Mesenchymal stem cell (in vitro differentiated cells and primary cell): ENCODE results near the gene ENTPD2.

ENCODE experiments used
- DNase-seq: peaks from one replicate; pipeline ENCODE4 v3.0.0-alpha.2; 2013
- H2AFZ ChIP-seq: one replicate; pipeline ENCODE4 v1.6.1; 2013; ENCODE audit warnings: low read depth, mild to moderate bottlenecking, control low read depth, inconsistent platforms, low read length, moderate library complexity
- H2AK5ac ChIP-seq: 2 replicates; pipeline ENCODE4 v1.6.1; 2013; ENCODE audit warnings: low read length, moderate library complexity, mild to moderate bottlenecking, inconsistent platforms; ENCODE audit not compliant: severe bottlenecking
- H2BK120ac ChIP-seq: one replicate; pipeline ENCODE4 v1.6.1; 2013; ENCODE audit warnings: low read depth, mild to moderate bottlenecking, inconsistent platforms, low read length, moderate library complexity
- H2BK12ac ChIP-seq, 2 experiments: one replicate each; pipeline ENCODE4 v1.6.1; 2013; ENCODE audit warnings: inconsistent platforms in 2 of 2, low read length in 2 of 2, mild to moderate bottlenecking in 2 of 2, moderate library complexity in 2 of 2, control low read depth in 1 of 2
- H2BK15ac ChIP-seq: one replicate; pipeline ENCODE4 v1.6.1; 2013; ENCODE audit warnings: mild to moderate bottlenecking, low read depth, inconsistent platforms; ENCODE audit not compliant: poor library complexity, severe bottlenecking
- H2BK5ac ChIP-seq: 2 replicates; pipeline ENCODE4 v1.6.1; 2013; ENCODE audit warnings: low read depth, mild to moderate bottlenecking, low read length, control low read depth, inconsistent platforms; ENCODE audit not compliant: poor library complexity, severe bottlenecking
- H3K14ac ChIP-seq, 2 experiments: one replicate each; pipeline ENCODE4 v1.6.1; 2013; ENCODE audit warnings: inconsistent platforms in 2 of 2, low read length in 2 of 2, control low read depth in 1 of 2, mild to moderate bottlenecking in 1 of 2, moderate library complexity in 1 of 2
- H3K18ac ChIP-seq, 2 experiments: one replicate each; pipeline ENCODE4 v1.6.1; 2013; ENCODE audit warnings: inconsistent platforms in 2 of 2, low read length in 2 of 2, control low read depth in 1 of 2, low read depth in 1 of 2, mild to moderate bottlenecking in 1 of 2
- H3K23ac ChIP-seq, 2 experiments: one replicate each; pipeline ENCODE4 v1.6.1; 2013; ENCODE audit warnings: inconsistent platforms in 2 of 2, low read length in 2 of 2, mild to moderate bottlenecking in 2 of 2, moderate library complexity in 2 of 2, control low read depth in 1 of 2
- H3K27ac ChIP-seq: 2 replicates; pipeline ENCODE4 v1.5.1; 2013; ENCODE audit warnings: mild to moderate bottlenecking, moderate library complexity, low read length, control low read depth, inconsistent platforms; ENCODE audit not compliant: poor library complexity, severe bottlenecking
- H3K27me3 ChIP-seq, 2 experiments: 2 replicates each; pipeline versions ENCODE4 v1.6.1 to v1.7.0; 2013; ENCODE audit warnings: low read length in 2 of 2, mild to moderate bottlenecking in 2 of 2, moderate library complexity in 2 of 2, control low read depth in 1 of 2, inconsistent platforms in 1 of 2; ENCODE audit not compliant: control insufficient read depth in 1 of 2, insufficient read depth in 1 of 2
- H3K36me3 ChIP-seq, 2 experiments: 2 replicates each; pipeline versions ENCODE4 v1.6.1 to v1.7.0; 2013; ENCODE audit warnings: low read length in 2 of 2, control low read depth in 1 of 2, inconsistent platforms in 1 of 2, low read depth in 1 of 2, mild to moderate bottlenecking in 1 of 2; ENCODE audit not compliant: insufficient read depth in 2 of 2, control insufficient read depth in 1 of 2
- H3K4ac ChIP-seq, 2 experiments: one replicate each; pipeline ENCODE4 v1.6.1; 2013; ENCODE audit warnings: inconsistent platforms in 2 of 2, low read length in 2 of 2, mild to moderate bottlenecking in 2 of 2, moderate library complexity in 2 of 2, control low read depth in 1 of 2, low read depth in 1 of 2
- H3K4me1 ChIP-seq: 2 replicates; pipeline ENCODE4 v1.6.1; 2013; ENCODE audit warnings: low read depth, low read length, control low read depth; ENCODE audit not compliant: control insufficient read depth, insufficient read depth
- H3K4me2 ChIP-seq: 2 replicates; pipeline ENCODE4 v1.6.1; 2013; ENCODE audit warnings: low read length, mild to moderate bottlenecking, inconsistent platforms; ENCODE audit not compliant: poor library complexity, severe bottlenecking
- H3K4me3 ChIP-seq, 2 experiments: 2 replicates each; pipeline versions ENCODE4 v1.5.1 to v1.7.0; 2013; ENCODE audit warnings: low read length in 2 of 2, mild to moderate bottlenecking in 2 of 2, control low read depth in 1 of 2, low read depth in 1 of 2; ENCODE audit not compliant: insufficient read depth in 1 of 2
- H3K79me1 ChIP-seq: replicated peaks from 2 replicates; pipeline ENCODE4 v1.6.1; 2013; ENCODE audit warnings: mild to moderate bottlenecking, control low read depth, low read length, inconsistent platforms; ENCODE audit not compliant: poor library complexity, severe bottlenecking
- H3K9ac ChIP-seq: 2 replicates; pipeline ENCODE4 v1.7.0; 2013; ENCODE audit warnings: mild to moderate bottlenecking, low read length, moderate library complexity
- H3K9me3 ChIP-seq: 2 replicates; pipeline ENCODE4 v1.7.0; 2013; ENCODE audit warnings: mild to moderate bottlenecking, low read length; ENCODE audit not compliant: control insufficient read depth
- H4K8ac ChIP-seq: one replicate; pipeline ENCODE4 v1.6.1; 2013; ENCODE audit warnings: inconsistent platforms, mild to moderate bottlenecking, low read length, moderate library complexity
- H4K91ac ChIP-seq: one replicate; pipeline ENCODE4 v1.6.1; 2013; ENCODE audit warnings: mild to moderate bottlenecking, low read length, inconsistent platforms
- WGBS: methylation state at CpG from one replicate; pipeline ENCODE4 v1.1.7; 2013; ENCODE audit warnings: mixed read lengths; 5-methylcytosine and 5-hydroxymethylcytosine counted together

The ENTPD2 gene

DNA sequence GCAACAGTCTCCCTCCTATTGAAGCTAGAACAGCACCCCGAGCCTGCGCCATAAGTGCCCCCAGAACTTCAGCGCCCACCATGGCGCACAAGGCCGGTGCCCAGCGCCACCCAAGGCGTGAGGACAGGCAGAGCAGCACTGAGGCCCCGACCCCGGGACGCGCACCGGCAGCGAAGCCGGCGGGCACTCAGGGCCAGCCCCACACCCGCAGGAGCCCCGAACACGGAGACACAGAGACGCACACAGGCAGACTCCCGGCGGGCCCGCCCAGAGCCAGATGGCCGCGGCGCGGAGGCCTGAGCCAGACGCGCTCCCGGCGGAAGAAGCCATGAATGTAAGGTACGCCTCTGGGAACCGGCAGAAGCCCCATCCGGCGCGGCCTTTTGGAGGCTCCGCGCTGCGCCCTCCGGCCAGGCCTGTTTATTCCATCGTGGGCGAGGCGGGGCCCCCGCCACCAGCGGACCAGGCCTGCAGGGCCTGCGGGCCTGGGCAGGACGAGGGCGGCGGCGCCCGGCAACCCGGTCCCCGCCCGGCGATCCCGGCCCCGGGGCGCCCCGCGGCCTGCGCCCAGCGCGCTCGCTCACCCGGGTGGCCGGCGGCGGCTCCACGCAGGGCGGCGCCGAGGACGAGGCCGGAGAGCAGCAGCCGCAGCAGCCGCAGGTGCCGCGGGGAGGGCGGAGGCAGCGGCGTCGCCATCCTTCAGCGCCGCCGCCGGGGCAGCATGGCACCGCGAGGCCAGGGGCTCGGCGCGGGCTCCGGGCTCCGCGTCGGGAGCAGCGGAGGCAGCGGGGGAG, 8.4 kb downstream of the ENTPD2 start:
- Histone ChIP-seq H3K18ac (peak overlapping the region in 1 of 2 experiments; percentile 42), H3K4me3 (peak overlapping the region; percentile 63 to 82), H3K4ac (no peak overlapping the region), H2BK5ac (no peak overlapping the region), H2AFZ (peak overlapping the region; percentile 96), H3K4me2 (peak overlapping the region; percentile 91), H3K14ac (no peak overlapping the region), H3K36me3 (peaks cover 0 to 13% of the 10 kb centered on the region in 2 experiments), H2BK15ac (no peak overlapping the region), H3K4me1 (peaks cover 27% of the 10 kb centered on the region), H2BK120ac (no peak overlapping the region), H2BK12ac (no peak overlapping the region), H2AK5ac (no peak overlapping the region), H3K23ac (no peak overlapping the region), H3K27me3 (peaks cover 30 to 62% of the 10 kb centered on the region in 2 experiments), H4K91ac (no peak overlapping the region), H3K9me3 (no peaks in the 10 kb centered on the region), H3K27ac (no peak overlapping the region), H4K8ac (peak overlapping the region; percentile 55), H3K9ac (peak overlapping the region; percentile 72), H3K79me1 (no peaks in the 10 kb centered on the region)
- 13% methylated on average over 47 of the region's 96 CpGs for whole genome bisulfite sequencing
- peak; percentile 48 for DNase-seq

DNA sequence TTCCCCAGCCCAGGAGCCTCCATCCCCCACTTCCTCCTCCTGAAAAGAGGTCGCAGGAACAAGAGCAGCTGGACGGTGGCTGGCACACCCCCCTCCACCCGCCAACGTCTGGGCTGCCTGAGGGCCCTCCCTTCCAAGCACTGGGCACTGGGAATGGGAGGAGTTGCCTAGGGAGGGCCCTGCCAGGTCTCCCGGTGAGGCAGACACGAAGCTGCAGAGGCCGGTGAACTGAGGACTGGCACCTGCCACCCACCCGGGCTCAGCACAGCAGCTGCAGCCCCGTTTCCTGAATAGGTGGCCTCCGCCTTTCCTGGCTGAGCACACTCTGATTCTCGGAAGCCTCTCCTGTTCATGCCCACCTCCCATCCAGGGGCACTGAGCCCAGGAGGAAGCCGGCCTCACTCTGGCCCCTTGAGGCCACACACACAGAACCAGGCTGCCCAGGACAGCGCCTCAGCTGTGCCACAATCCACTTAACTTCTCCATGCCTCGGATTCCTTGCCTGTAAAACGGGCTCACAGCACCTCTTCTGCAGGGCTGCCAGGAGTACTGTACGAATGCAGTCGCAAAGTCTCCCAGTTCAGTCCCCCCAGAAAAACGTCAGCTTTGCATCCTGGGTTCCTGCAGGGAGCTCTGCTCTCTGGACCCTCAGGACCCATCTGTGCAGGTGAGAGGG, 9.2 kb downstream of the ENTPD2 start:
- no peak for DNase-seq
- no peaks in the 10 kb centered on the region for H3K79me1 ChIP-seq
- H3K9ac ChIP-seq, result peak overlapping the region; percentile 59
- no peaks in the 10 kb centered on the region for H3K9me3 ChIP-seq
- H3K27ac ChIP-seq, result no peak overlapping the region
- H3K4me1 ChIP-seq, result peaks cover 27% of the 10 kb centered on the region
- H3K36me3 ChIP-seq, result peaks cover 4 to 22% of the 10 kb centered on the region in 2 experiments
- no peak overlapping the region for H4K8ac ChIP-seq
- H2BK15ac ChIP-seq, result no peak overlapping the region
- H2AFZ ChIP-seq, result no peak overlapping the region
- H2BK5ac ChIP-seq, result no peak overlapping the region
- H3K23ac ChIP-seq, result no peak overlapping the region
- no peak overlapping the region for H2BK12ac ChIP-seq
- H4K91ac ChIP-seq, result no peak overlapping the region
- peaks cover 21 to 54% of the 10 kb centered on the region in 2 experiments for H3K27me3 ChIP-seq
- WGBS, result 82% methylated on average over 18 of the region's 18 CpGs
- H3K4ac ChIP-seq, result no peak overlapping the region
- H3K18ac ChIP-seq, result no peak overlapping the region
- no peak overlapping the region for H3K14ac ChIP-seq
- H2AK5ac ChIP-seq, result no peak overlapping the region
- no peak overlapping the region for H2BK120ac ChIP-seq
- H3K4me3 ChIP-seq, result peak overlapping the region in 1 of 2 experiments; percentile 82
- H3K4me2 ChIP-seq, result no peak overlapping the region

DNA sequence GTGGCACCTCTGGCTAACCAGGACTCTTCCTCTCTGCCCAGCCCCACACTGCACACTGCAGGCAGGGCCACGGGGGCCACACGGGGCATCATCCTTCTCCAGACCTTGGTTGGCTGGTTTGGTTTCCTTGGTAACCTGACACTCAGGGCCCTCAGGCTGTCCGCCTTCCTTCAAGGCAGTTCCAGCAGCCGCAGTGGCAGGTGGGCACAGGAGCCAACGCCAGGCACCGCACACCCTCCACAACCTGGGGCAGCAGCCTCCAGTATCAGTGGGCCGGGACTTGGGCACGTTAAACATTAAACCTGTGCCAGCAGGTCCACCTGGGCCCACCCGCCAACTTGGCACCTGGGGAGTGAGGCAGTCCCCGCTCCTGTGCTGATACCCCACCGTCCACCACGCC, 9.8 kb downstream of the ENTPD2 start:
- no peak overlapping the region for H3K18ac ChIP-seq
- H3K4me2 ChIP-seq, result no peak overlapping the region
- WGBS, result 90% methylated on average over 12 of the region's 12 CpGs
- H3K9ac ChIP-seq, result no peak overlapping the region
- no peak overlapping the region for H2BK15ac ChIP-seq
- peak overlapping the region in 1 of 2 experiments; percentile 82 for H3K4me3 ChIP-seq
- H2BK5ac ChIP-seq, result no peak overlapping the region
- no peak overlapping the region for H3K23ac ChIP-seq
- H3K9me3 ChIP-seq, result no peaks in the 10 kb centered on the region
- no peak overlapping the region for H4K8ac ChIP-seq
- H2AFZ ChIP-seq, result no peak overlapping the region
- H3K27ac ChIP-seq, result no peak overlapping the region
- no peak for DNase-seq
- H2BK120ac ChIP-seq, result no peak overlapping the region
- H2AK5ac ChIP-seq, result no peak overlapping the region
- H3K4me1 ChIP-seq, result peaks cover 26% of the 10 kb centered on the region
- peaks cover 10 to 28% of the 10 kb centered on the region in 2 experiments for H3K36me3 ChIP-seq
- H3K27me3 ChIP-seq, result peaks cover 15 to 48% of the 10 kb centered on the region in 2 experiments
- H3K14ac ChIP-seq, result no peak overlapping the region
- no peak overlapping the region for H4K91ac ChIP-seq
- H3K4ac ChIP-seq, result no peak overlapping the region
- no peak overlapping the region for H2BK12ac ChIP-seq
- no peaks in the 10 kb centered on the region for H3K79me1 ChIP-seq
